AG09309 (cell line): ENCODE measurements around the gene EIF5.

Experiments
- DNase-seq: peaks from one replicate; pipeline ENCODE4 v3.0.0-alpha.2; 2010; ENCODE audit warnings: low read depth
- H3K4me3 ChIP-seq: 2 replicates; pipeline ENCODE4 v1.5.1; 2011; ENCODE audit warnings: mild to moderate bottlenecking, low read depth, low read length, moderate library complexity; ENCODE audit not compliant: control insufficient read depth
- TF ChIP-seq, protein P1 (sequence below): IDR thresholded peaks from 2 replicates; pipeline ENCODE4 v1.5.1; 2011; ENCODE audit warnings: mild to moderate bottlenecking, low read depth, low read length, inconsistent platforms; ENCODE audit not compliant: insufficient read depth, control insufficient read depth; ENCODE audit errors: missing control alignments

Gene EIF5

GRCh38 chr14:103318750-103319419 lies 15.2 kb upstream of the EIF5 start:
- TF ChIP-seq, protein P1, sequence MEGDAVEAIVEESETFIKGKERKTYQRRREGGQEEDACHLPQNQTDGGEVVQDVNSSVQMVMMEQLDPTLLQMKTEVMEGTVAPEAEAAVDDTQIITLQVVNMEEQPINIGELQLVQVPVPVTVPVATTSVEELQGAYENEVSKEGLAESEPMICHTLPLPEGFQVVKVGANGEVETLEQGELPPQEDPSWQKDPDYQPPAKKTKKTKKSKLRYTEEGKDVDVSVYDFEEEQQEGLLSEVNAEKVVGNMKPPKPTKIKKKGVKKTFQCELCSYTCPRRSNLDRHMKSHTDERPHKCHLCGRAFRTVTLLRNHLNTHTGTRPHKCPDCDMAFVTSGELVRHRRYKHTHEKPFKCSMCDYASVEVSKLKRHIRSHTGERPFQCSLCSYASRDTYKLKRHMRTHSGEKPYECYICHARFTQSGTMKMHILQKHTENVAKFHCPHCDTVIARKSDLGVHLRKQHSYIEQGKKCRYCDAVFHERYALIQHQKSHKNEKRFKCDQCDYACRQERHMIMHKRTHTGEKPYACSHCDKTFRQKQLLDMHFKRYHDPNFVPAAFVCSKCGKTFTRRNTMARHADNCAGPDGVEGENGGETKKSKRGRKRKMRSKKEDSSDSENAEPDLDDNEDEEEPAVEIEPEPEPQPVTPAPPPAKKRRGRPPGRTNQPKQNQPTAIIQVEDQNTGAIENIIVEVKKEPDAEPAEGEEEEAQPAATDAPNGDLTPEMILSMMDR = no peak
- DNase-seq = no peak
- no peak overlapping the region for H3K4me3 ChIP-seq

GRCh38 chr14:103319422-103319821 lies 14.6 kb upstream of the EIF5 start:
- no peak for DNase-seq
- TF ChIP-seq, protein P1 = no peak
- no peak overlapping the region for H3K4me3 ChIP-seq

DNA sequence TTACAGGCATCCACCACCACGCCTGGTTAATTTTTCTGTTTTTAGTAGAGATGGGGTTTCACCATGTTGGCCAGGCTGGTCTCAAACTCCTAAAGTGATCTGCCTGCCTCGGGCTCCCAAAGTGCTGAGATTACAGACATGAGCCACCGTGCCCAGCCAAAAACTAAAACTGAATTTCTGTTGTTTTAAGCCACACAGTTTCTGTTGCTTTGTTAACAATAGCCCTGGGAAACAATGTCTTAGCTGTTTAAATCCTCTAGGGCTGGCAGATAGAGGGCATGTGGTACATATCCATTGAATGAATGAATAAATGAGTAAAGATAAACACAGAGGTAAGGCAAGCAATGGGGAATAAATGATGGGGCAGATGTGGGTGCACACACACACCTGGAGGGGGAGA lies 8.0 kb upstream of the EIF5 start:
- TF ChIP-seq, protein P1 = no peak
- no peak overlapping the region for H3K4me3 ChIP-seq
- DNase-seq = no peak

DNA sequence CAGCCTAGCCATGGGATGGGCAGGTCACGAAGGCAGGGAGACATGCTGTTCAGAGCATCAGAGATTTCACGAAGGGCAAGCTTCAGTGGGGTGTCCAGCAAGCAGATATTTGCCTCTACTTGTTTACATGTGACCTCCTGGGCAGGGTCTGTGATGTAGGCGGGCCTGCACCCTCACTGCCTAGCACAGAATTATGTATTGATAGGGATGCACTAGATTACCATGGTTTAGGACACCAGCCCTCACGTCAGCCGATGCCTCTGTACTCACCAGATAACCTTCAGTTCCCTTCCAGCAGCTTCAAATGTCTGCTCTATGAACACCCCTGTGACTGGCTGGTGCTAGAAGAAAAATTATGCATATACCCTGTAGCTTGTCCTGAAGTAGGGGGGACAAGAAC lies 5.1 kb upstream of the EIF5 start:
- H3K4me3 ChIP-seq = no peak overlapping the region
- DNase-seq = no peak
- TF ChIP-seq, protein P1 = no peak

DNA sequence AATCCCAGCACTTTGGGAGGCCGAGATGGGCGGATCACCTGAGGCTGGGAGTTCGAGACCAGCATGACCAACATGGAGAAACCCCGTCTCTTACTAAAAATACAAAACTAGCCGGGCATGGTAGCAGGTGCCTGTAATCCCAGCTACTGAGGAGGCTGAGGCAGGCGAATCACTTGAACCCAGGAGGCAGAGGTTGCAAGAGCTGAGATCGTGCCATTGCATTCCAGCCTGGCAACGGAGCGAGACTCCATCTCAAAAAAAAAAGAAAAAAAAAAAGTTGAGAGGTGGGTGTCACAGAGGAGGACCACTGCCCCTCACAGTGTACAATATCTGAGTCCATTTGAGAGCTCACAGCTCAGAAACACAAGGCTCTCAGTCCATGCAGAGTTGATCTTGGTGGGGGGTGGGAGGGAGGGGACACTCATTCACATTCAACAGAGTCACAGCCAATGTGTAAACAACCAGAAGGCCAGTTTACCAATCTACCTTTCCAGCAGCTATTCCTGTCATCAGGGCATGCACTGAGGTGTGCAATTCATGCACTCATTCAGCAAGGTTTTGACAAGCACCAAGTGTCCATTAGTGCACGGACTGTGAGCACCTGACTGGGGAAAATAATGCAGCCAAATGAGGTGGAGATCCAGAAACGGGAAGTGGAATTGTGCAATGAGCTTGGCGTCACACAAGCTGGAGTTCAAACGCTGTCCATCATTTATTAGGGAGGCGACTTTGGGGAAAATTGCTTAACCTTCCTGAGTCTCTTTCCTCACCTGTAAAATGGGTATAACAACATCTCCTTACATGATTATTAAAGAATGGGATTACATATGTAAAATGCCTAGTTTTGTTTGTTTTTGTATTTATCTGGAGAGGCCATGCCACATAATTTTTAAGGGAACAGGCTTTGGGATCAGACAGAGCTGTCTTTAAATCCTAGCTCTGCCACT lies 4.4 kb upstream of the EIF5 start:
- TF ChIP-seq, protein P1 = no peak
- DNase-seq = no peak

DNA sequence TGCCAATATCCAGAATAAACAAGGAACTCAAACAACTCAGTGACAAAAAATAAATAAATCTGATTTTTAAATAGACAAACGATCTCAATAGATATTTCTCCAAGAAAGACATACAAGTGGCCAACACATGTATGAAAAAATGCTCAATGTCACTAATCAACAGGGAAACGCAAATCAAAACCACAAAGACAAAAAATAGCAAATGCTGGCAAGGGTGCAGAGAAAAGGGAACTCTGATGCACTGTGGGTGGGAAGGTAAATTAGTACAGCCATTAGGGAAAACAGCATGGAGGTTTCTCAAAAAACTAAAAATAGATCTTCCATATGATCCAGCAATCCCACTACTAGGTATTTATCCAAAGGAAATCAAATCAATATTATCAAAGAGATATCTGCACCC lies 3.5 kb upstream of the EIF5 start:
- TF ChIP-seq, protein P1 = no peak
- DNase-seq = no peak
- no peak overlapping the region for H3K4me3 ChIP-seq

More for the DNA sequence above, 4.4 kb upstream of the EIF5 start:
- no peak overlapping the region for H3K4me3 ChIP-seq
